ENCODE measurements around the gene LARGE1.
A peak's percentile ranks its signal among the peaks of the same experiment; 100 is the strongest.

Gene LARGE1

GRCh38 chr22:33920197-33920540, at the start of gene LARGE1:
LARGE1 (minus strand) TSS chr22:33920476.
- no peak for DNase-seq

DNA sequence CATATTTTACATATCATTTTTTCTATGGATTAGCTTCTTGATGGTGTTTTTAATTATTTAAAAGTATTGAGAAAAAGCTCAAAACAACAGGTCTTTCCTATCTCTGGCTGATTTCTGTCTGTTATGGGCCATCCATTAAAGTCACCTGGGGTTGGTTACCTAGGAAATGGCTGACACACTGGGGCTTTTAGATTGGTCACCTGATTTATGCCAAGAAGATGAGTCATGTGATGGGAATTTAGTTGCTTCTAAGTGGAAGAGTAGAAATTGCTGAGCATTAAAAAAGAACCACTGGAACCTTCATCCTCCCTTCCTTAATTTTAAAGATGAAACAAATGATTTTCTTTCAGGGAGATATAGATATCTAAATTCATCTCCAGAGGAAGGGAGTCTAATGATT, 48.8 kb upstream of the LARGE1 start:
- no peak for DNase-seq

DNA sequence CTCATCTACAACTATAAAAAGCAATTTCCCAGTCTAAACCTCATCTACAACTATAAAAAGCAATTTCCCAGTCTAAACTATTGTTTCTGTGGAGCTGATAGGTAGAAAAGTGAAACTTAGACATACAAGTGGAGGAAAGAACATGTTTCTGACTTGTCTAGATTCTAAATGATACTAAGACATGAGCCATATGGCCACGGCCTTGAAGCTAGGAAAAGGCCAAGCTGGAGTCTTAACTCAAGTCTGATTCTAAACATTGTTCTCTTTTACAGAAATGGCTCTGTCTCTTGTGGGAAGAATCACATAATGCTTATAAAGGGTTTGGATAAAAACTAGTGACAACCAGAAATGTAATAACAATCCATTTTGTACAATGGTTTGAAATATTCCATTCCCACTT, 43.8 kb upstream of the LARGE1 start:
- no peak for DNase-seq

DNA sequence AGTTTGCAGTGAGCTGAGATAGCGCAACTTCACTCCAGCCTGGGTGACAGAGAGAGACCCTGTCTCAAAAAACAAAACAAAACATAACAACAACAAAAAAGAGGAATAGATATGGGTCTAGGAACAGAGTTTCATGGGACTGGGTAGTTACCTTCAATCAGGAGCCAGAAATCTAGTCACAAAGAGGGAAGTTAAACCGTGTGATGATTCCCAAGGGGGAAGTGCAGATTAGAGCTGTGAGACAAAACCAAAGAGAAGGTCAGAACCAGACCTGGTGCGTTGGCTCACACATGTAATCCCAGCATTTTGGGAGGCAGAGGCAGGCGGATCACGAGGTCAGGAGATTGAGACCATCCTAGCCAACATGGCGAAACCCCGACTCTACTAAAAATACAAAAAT, 42.1 kb upstream of the LARGE1 start:
- DNase-seq = no peak

GRCh38 chr22:33958741-33959140, 38.5 kb upstream of the LARGE1 start:
- DNase-seq = no peak

DNA sequence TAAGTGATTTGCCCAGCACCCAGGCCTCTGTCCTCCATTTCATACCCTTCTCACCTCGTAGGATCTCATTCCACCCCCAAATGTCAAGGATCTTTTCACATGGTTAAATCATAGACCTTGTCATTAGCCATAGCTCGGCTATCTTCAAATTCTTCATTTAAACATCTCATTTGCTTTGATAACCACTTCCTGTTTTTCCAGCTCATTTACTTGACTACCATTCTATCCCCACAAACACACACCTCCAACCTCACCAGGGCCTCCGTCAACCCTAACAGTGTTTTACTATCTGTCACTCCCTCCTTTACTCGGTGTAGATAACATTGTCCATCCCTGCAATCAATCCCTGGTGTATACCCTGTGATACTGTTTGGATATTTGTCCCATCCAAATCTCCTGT, 36.8 kb upstream of the LARGE1 start:
- no peak for DNase-seq

- DNase-seq = no peak
These were observed 32.5 kb upstream of the LARGE1 start for GRCh38 chr22:33952776-33953175.

DNA sequence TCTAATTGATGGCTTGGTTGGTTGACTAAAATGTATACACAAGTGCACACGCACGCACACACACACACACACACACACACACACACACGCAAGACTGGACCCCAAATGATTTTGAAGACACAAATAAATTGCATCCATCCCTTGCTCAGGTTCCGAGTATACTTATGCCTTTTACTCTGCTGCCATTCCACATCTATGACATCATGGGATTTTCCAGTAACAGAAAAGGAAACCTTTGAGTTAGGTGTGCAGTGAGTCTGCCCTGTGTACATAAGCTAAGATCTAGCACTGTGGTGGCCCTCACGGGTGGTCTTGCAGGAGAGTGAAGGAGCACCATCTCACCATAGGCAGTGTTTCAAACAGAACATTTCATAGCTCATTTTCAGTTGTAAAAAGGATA, 20.5 kb upstream of the LARGE1 start:
- no peak for DNase-seq

DNA sequence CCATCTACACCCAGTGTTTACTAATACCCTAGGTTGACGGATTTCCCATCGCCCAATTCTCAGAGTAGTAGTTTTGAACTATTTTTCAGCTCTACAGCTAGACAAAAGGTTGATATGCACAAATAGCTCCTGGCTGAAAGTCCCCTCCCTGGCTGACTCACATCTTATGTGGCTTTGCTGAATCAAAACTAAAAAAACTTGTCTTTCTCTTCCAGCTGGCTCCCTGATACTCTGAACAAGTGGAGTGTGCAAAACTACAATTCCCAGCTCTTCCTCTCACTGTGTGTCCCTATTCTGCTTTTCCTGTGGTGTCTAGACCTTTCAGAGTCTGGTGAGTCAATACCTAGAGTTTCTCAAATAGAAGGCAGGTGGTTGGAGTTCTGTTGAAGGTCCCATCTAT, 12.7 kb upstream of the LARGE1 start:
- no peak for DNase-seq

DNA sequence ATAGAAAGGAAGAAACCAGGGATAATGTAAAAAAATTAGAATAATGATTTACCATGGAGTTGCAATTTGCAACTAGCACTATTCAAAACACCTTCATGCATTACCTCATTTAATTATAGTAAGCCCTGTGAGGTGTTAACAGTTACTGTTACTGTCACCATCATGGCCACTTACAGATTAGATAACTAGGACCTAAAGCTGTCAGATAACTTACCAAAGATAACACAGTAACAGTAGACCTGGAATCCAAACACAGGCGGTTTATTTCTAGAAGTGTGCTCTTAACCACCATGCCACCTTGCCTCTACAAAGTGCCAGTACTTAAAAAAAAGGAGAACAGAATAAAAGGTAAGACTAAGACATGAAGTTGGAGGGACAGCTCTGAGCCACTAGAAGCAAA, 11.1 kb upstream of the LARGE1 start:
- no peak for DNase-seq

- no peak for DNase-seq
These were observed 7.5 kb upstream of the LARGE1 start for GRCh38 chr22:33927752-33928151.

- no peak for DNase-seq
These were observed 4.9 kb upstream of the LARGE1 start for GRCh38 chr22:33925194-33925593.

- DNase-seq = peak; percentile 10
These were observed 3.5 kb upstream of the LARGE1 start for GRCh38 chr22:33923660-33924246.

GRCh38 chr22:33923033-33923432, 2.8 kb upstream of the LARGE1 start:
- no peak for DNase-seq

DNA sequence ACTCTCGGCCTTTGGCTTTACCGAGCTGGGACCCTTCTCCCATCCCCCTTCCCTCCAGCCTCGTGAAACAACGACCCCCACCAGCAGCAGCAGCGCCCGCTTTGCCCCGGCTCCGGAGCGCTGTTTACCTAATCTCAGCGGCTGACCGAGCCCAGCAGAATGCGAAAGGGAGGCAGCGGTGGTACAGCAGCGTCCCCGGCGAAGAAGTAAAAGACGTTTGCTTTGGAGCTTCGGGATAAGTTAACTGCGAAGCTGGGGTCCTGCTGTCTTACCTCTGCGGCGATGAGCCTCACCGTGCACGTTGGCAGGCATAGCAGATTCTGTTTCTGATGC, 2.0 kb upstream of the LARGE1 start:
- DNase-seq = no peak

DNA sequence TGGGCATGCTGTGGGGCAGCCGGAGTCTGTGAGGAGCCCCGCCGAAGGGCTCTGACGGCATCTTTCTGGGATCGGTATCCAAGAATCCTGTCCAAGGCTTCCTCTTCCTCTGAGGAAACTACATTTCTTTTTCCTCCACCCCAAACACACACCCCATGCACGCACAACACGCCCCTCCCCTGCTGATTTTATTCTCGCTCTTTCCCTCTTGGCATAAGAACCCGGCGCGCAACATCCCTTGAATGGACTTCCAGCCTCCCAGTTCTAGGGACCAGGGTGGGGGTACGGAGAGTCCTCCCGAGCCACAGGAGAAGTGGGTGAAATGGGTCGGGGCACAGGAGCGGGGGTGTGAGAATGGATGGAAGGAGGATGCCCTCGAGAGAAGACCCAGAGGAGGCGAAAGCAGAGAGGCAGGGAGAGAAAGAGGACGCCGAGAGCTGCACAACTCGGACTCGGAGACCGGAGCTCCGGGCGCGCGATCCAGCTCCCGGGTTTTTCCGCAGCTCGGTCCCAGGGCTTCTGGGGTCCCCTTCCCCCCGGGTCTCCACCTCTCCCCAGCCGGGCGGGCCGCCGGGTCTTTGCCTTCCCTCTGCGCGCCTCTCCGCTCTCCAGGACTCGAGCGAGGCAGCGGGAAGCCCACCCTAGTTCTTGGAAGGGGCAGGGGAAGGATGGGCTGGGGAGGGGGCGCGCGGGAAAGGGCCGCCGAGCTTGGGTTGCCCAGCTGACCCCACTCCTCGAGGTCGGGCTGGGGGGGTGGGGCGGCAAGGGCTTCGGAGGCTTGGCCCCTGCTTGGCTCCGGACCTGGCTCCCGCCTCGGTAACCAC, 1.5 kb upstream of the LARGE1 start:
- no peak for DNase-seq

DNA sequence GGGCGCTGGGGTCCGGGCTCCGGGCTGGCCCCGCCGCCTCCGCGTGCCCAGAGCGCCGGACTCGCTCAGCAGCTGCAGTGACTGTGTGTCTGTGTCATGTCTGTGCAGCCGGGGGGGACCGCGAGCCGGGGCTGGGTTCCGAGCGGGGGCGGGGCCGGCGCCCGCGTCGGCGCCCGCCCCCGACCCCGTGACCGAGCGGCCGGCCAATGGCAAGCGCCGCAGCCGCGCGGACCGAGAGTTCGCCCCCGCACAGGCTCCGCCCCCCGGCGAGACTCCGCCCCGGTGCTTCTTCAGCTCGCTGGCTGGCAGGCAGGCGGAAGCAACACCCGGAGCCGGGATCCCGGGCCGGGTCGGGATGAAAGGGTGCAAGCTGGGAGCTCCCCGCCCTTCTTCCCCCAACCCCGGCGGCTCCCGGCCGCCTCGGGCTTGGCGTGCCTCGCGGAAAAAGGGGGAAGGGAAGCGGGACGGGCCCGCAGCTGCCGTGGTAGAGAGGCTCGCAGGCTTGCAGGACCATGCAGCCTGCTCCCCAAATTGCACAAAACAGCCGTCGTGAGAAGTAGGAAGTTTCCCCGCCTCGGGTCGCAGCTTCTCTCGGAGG, 750 bp upstream of the LARGE1 start:
- peak; percentile 81 for DNase-seq

DNA sequence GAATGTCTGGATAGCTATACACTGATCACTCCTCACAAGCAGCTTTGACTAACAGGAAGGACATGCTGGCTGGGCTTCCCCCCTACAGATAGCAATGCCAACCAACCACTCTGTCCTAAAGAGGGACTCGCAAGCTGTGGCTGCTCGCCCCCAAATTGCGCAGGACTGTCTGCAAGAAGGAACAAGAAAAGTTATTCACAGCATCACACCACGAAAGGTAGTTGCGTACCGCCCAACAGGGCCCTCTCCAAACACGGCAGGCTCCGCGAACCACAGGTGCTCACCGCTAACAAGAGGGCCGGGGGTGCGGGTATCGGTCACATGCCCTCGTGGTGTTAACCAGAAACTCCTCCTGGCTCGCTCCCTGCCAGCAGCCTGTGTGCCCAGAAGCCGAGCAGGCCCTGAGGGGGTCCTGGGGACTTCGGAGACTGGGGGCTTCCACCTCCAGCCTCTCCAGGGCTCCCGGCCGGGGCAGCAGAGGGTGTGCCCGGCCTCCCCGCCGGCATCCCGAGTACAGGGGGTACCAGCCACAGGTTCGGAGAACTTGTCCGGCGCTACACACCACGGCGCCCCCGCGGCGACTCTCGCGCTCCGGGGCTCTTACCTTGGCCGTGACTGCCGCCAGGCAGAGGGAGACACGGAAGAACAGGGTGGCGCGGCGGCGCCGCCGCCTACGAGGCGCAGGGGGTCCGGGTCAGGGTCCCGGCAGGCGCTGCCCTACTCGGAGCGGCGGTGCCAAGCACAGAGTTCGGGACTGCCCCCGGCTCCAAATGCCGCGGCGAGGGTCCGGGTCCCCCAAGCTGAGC, 682 bp downstream of the LARGE1 start:
- DNase-seq = no peak

GRCh38 chr22:33918676-33919365, 1.5 kb downstream of the LARGE1 start:
- DNase-seq = no peak

- DNase-seq = no peak
These were observed 2.4 kb downstream of the LARGE1 start for GRCh38 chr22:33917744-33918406.

DNA sequence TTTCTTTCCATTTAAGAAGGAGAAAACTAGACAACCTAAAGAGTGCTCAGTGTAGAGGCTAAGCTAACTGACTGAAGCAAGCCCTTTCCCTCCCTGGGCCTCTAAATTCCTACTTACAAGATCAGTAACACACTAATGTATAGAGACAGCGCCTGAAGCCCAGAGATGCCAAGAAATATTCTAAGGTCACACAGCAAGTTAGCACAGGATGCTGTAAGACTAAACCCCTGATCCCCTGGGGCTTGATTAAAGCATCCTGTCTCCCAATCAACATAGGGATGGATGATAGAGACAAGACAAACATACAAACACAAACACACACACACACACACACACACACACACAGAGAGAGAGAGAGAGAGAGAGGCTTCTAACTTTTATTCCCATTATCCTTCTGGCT, 5.6 kb downstream of the LARGE1 start:
- DNase-seq = no peak

DNA sequence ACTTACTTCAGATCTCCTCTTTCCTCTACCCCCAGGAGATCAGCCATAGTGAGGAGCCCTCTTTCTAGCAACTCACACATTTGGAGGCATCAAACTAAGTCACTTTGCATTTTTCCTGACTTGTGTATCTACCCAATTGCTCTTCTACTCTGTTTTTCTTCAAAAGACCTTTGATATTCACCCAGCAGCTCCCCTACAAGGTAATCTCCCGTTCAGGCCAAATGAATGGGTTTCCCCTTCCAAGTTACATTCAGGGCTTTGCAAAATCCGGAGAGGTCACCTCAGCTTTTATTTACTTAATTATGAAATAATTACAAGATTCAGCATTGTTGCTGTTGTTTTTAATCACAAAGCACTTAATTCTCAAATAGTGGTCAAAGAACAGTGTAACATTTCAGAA, 6.1 kb downstream of the LARGE1 start:
- DNase-seq = no peak

DNA sequence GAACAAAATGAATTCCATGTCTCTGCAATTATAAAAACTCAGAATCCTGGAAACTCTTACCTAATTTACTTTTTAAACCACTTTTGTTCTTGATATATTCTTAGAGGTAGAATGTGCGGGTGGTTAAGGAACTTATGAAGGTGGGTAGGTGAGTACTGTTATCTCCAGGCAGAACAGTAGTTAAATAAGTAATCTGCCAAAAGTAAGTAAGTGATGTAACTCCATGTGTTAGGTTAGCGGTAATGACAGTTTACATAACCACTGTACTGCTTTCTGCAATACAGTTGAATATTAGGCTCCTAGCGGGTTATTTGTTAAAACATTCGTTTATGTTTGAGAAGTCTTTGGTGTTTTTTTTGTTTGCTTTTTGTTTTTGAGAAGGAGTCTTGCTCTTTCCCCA, 7.1 kb downstream of the LARGE1 start:
- no peak for DNase-seq
